Subcutaneous adipose tissue (tissue), 4 donors: ENCODE measurements around the gene TMEM163. TPM values are rescaled to one million over a fixed set of nuclear protein-coding genes. Genes with fewer than 3 reads are reported as not detected.

Experiments used
- CTCF ChIP-seq: fragments of 450-650 bp; IDR thresholded peaks from one replicate; pipeline ENCODE4 v1.5.1; 2016; ENCODE audit warnings: low read depth, mild to moderate bottlenecking, control low read depth, antibody characterized with exemption, moderate library complexity
- total RNA-seq, 4 donors: library from RNA; depleted of rRNA; stranded (reverse); fragments of >200 nt; gene quantifications; one replicate each; pipeline ENCODE4 v1.1.0, GENCODE V29; 2016

Gene TMEM163
- total RNA-seq, 4 donors from 2014 or later = 0.16 to 3.2 TPM; not detected in 2

GRCh38 chr2:134704173-134704572 is 14.6 kb downstream of the TMEM163 start:
- no peak for TF ChIP-seq CTCF

GRCh38 chr2:134703426-134703825 is 15.4 kb downstream of the TMEM163 start:
- TF ChIP-seq CTCF = no peak

GRCh38 chr2:134700730-134701129 is 18.1 kb downstream of the TMEM163 start:
- TF ChIP-seq CTCF = no peak

GRCh38 chr2:134694411-134694810 is 24.4 kb downstream of the TMEM163 start:
- no peak for TF ChIP-seq CTCF

GRCh38 chr2:134693359-134694330 is 25.2 kb downstream of the TMEM163 start:
- no peak for TF ChIP-seq CTCF

- no peak for TF ChIP-seq CTCF
These were observed 26.3 kb downstream of the TMEM163 start for GRCh38 chr2:134692499-134692898.

- no peak for TF ChIP-seq CTCF
These were observed 28.1 kb downstream of the TMEM163 start for GRCh38 chr2:134690629-134691215.
